Measurements from ENCODE around the gene FOXD1.
A peak's percentile ranks its signal among the peaks of the same experiment; 100 is the strongest.

FOXD1 gene

GRCh38 chr5:73448463-73449136, at the start of gene FOXD1:
Gene FOXD1 (minus strand): TSS chr5:73448777. CDS start chr5:73448362, 415 bp downstream.
- no peak within 1 kb of the TSS for H3K27ac ChIP-seq (ENCODE audit: low read length)
- H3K36me3 ChIP-seq (ENCODE audit: control insufficient read depth, insufficient read depth, low read length) = no peaks in the 10 kb centered on the region
- no CpG with 5 or more reads among the region's 59 CpGs for WGBS (ENCODE audit: insufficient coverage, insufficient read length)
- peak within 1 kb of the TSS; percentile 39; the same call in 1 of the 2 replicates for H3K4me3 ChIP-seq (ENCODE audit: low read length)
- peaks cover 1% of the 10 kb centered on the region; the same call in 1 of the 2 replicates for H3K4me1 ChIP-seq (ENCODE audit: control insufficient read depth, insufficient read depth, low read length)
- no peak for DNase-seq (ENCODE audit: low read depth, low spot score)
- H3K9me3 ChIP-seq (ENCODE audit: control insufficient read depth, insufficient read depth, low read length) = no peaks in the 10 kb centered on the region
- H3K27me3 ChIP-seq (ENCODE audit: control insufficient read depth, insufficient read depth, low read length) = peaks cover 66% of the 10 kb centered on the region

- Histone ChIP-seq H3K27me3 (ENCODE audit: control insufficient read depth, insufficient read depth, low read length) (no peaks in the 10 kb centered on the region), H3K4me1 (ENCODE audit: control insufficient read depth, insufficient read depth, low read length) (no peaks in the 10 kb centered on the region), H3K4me3 (ENCODE audit: low read length) (peak overlapping the region; percentile 76; the same call in 1 of the 2 replicates), H3K36me3 (ENCODE audit: control insufficient read depth, insufficient read depth, low read length) (no peaks in the 10 kb centered on the region; the same call in 1 of the 2 replicates), H3K27ac (ENCODE audit: low read length) (no peak overlapping the region), H3K9me3 (ENCODE audit: control insufficient read depth, insufficient read depth, low read length) (no peaks in the 10 kb centered on the region)
- no peak for DNase-seq (ENCODE audit: low read depth, low spot score)
- no CpG with 5 or more reads among the region's 16 CpGs for WGBS (ENCODE audit: insufficient coverage, insufficient read length)
These were observed 49.0 kb upstream of the FOXD1 start for GRCh38 chr5:73497497-73498056.

GRCh38 chr5:73496984-73497457, 48.4 kb upstream of the FOXD1 start:
- Histone ChIP-seq H3K27ac (ENCODE audit: low read length) (no peak overlapping the region), H3K4me1 (ENCODE audit: control insufficient read depth, insufficient read depth, low read length) (no peaks in the 10 kb centered on the region), H3K9me3 (ENCODE audit: control insufficient read depth, insufficient read depth, low read length) (no peaks in the 10 kb centered on the region), H3K27me3 (ENCODE audit: control insufficient read depth, insufficient read depth, low read length) (no peaks in the 10 kb centered on the region), H3K4me3 (ENCODE audit: low read length) (no peak overlapping the region), H3K36me3 (ENCODE audit: control insufficient read depth, insufficient read depth, low read length) (no peaks in the 10 kb centered on the region; the same call in 1 of the 2 replicates)
- DNase-seq (ENCODE audit: low read depth, low spot score) = no peak
- no CpG with 5 or more reads among the region's 1 CpG for WGBS (ENCODE audit: insufficient coverage, insufficient read length)

- WGBS (ENCODE audit: insufficient coverage, insufficient read length) = no CpG with 5 or more reads among the region's 4 CpGs
- no peaks in the 10 kb centered on the region for H3K27me3 ChIP-seq (ENCODE audit: control insufficient read depth, insufficient read depth, low read length)
- H3K27ac ChIP-seq (ENCODE audit: low read length) = no peak overlapping the region
- H3K4me1 ChIP-seq (ENCODE audit: control insufficient read depth, insufficient read depth, low read length) = no peaks in the 10 kb centered on the region; the same call in 1 of the 2 replicates
- H3K9me3 ChIP-seq (ENCODE audit: control insufficient read depth, insufficient read depth, low read length) = no peaks in the 10 kb centered on the region
- H3K36me3 ChIP-seq (ENCODE audit: control insufficient read depth, insufficient read depth, low read length) = no peaks in the 10 kb centered on the region
- no peak overlapping the region for H3K4me3 ChIP-seq (ENCODE audit: low read length)
- DNase-seq (ENCODE audit: low read depth, low spot score) = no peak
These were observed 47.3 kb upstream of the FOXD1 start for GRCh38 chr5:73495772-73496335.

- H3K36me3 ChIP-seq (ENCODE audit: control insufficient read depth, insufficient read depth, low read length) = no peaks in the 10 kb centered on the region
- H3K4me1 ChIP-seq (ENCODE audit: control insufficient read depth, insufficient read depth, low read length) = no peaks in the 10 kb centered on the region; the same call in 1 of the 2 replicates
- DNase-seq (ENCODE audit: low read depth, low spot score) = no peak
- no peaks in the 10 kb centered on the region for H3K9me3 ChIP-seq (ENCODE audit: control insufficient read depth, insufficient read depth, low read length)
- no peak overlapping the region for H3K4me3 ChIP-seq (ENCODE audit: low read length)
- H3K27me3 ChIP-seq (ENCODE audit: control insufficient read depth, insufficient read depth, low read length) = no peaks in the 10 kb centered on the region
- no peak overlapping the region for H3K27ac ChIP-seq (ENCODE audit: low read length)
These were observed 46.1 kb upstream of the FOXD1 start for GRCh38 chr5:73494721-73495120.

- WGBS (ENCODE audit: insufficient coverage, insufficient read length) = no CpG with 5 or more reads among the region's 3 CpGs
- H3K27me3 ChIP-seq (ENCODE audit: control insufficient read depth, insufficient read depth, low read length) = no peaks in the 10 kb centered on the region
- peaks cover 3% of the 10 kb centered on the region; the same call in 1 of the 2 replicates for H3K4me1 ChIP-seq (ENCODE audit: control insufficient read depth, insufficient read depth, low read length)
- no peak overlapping the region for H3K4me3 ChIP-seq (ENCODE audit: low read length)
- H3K27ac ChIP-seq (ENCODE audit: low read length) = no peak overlapping the region
- no peaks in the 10 kb centered on the region for H3K9me3 ChIP-seq (ENCODE audit: control insufficient read depth, insufficient read depth, low read length)
- H3K36me3 ChIP-seq (ENCODE audit: control insufficient read depth, insufficient read depth, low read length) = no peaks in the 10 kb centered on the region
- DNase-seq (ENCODE audit: low read depth, low spot score) = no peak
These were observed 44.8 kb upstream of the FOXD1 start for GRCh38 chr5:73493421-73493820.

GRCh38 chr5:73491155-73491554, 42.6 kb upstream of the FOXD1 start:
- DNase-seq (ENCODE audit: low read depth, low spot score) = no peak
- Histone ChIP-seq H3K27me3 (ENCODE audit: control insufficient read depth, insufficient read depth, low read length) (no peaks in the 10 kb centered on the region), H3K4me1 (ENCODE audit: control insufficient read depth, insufficient read depth, low read length) (peaks cover 3% of the 10 kb centered on the region; the same call in 1 of the 2 replicates), H3K9me3 (ENCODE audit: control insufficient read depth, insufficient read depth, low read length) (no peaks in the 10 kb centered on the region), H3K36me3 (ENCODE audit: control insufficient read depth, insufficient read depth, low read length) (no peaks in the 10 kb centered on the region), H3K27ac (ENCODE audit: low read length) (no peak overlapping the region), H3K4me3 (ENCODE audit: low read length) (no peak overlapping the region)
- no CpG with 5 or more reads among the region's 1 CpG for WGBS (ENCODE audit: insufficient coverage, insufficient read length)

- no peaks in the 10 kb centered on the region for H3K9me3 ChIP-seq (ENCODE audit: control insufficient read depth, insufficient read depth, low read length)
- DNase-seq (ENCODE audit: low read depth, low spot score) = no peak
- no CpG with 5 or more reads among the region's 2 CpGs for WGBS (ENCODE audit: insufficient coverage, insufficient read length)
These were observed 41.5 kb upstream of the FOXD1 start for GRCh38 chr5:73490088-73490487.

GRCh38 chr5:73488806-73489205, 40.2 kb upstream of the FOXD1 start:
- no peaks in the 10 kb centered on the region for H3K9me3 ChIP-seq (ENCODE audit: control insufficient read depth, insufficient read depth, low read length)
- H3K27ac ChIP-seq (ENCODE audit: low read length) = peak overlapping the region; percentile 30
- no peak overlapping the region for H3K4me3 ChIP-seq (ENCODE audit: low read length)
- WGBS (ENCODE audit: insufficient coverage, insufficient read length) = no CpG with 5 or more reads among the region's 3 CpGs
- peaks cover 8% of the 10 kb centered on the region for H3K4me1 ChIP-seq (ENCODE audit: control insufficient read depth, insufficient read depth, low read length)
- DNase-seq (ENCODE audit: low read depth, low spot score) = no peak
- H3K27me3 ChIP-seq (ENCODE audit: control insufficient read depth, insufficient read depth, low read length) = no peaks in the 10 kb centered on the region
- H3K36me3 ChIP-seq (ENCODE audit: control insufficient read depth, insufficient read depth, low read length) = no peaks in the 10 kb centered on the region

More at GRCh38 chr5:73490088-73490487, 41.5 kb upstream of the FOXD1 start:
- H3K4me3 ChIP-seq (ENCODE audit: low read length) = no peak overlapping the region
- H3K27ac ChIP-seq (ENCODE audit: low read length) = no peak overlapping the region
- H3K4me1 ChIP-seq (ENCODE audit: control insufficient read depth, insufficient read depth, low read length) = peaks cover 7% of the 10 kb centered on the region
- no peaks in the 10 kb centered on the region for H3K27me3 ChIP-seq (ENCODE audit: control insufficient read depth, insufficient read depth, low read length)
- no peaks in the 10 kb centered on the region for H3K36me3 ChIP-seq (ENCODE audit: control insufficient read depth, insufficient read depth, low read length)

GRCh38 chr5:73487815-73488214, 39.2 kb upstream of the FOXD1 start:
- no CpG with 5 or more reads among the region's 4 CpGs for WGBS (ENCODE audit: insufficient coverage, insufficient read length)
- Histone ChIP-seq H3K36me3 (ENCODE audit: control insufficient read depth, insufficient read depth, low read length) (no peaks in the 10 kb centered on the region), H3K27me3 (ENCODE audit: control insufficient read depth, insufficient read depth, low read length) (no peaks in the 10 kb centered on the region), H3K9me3 (ENCODE audit: control insufficient read depth, insufficient read depth, low read length) (no peaks in the 10 kb centered on the region), H3K4me1 (ENCODE audit: control insufficient read depth, insufficient read depth, low read length) (peaks cover 10% of the 10 kb centered on the region), H3K27ac (ENCODE audit: low read length) (peak overlapping the region; percentile 30), H3K4me3 (ENCODE audit: low read length) (no peak overlapping the region)
- DNase-seq (ENCODE audit: low read depth, low spot score) = no peak
